WTC11 (cell line): ENCODE measurements around the gene NDOR1.

ENCODE experiments used
- OVOL2 ChIP-seq: fragments of 250-450 bp; sonication (Bioruptor Pico); IDR thresholded peaks from 2 replicates; pipeline ENCODE4 v1.9.0; 2021; ENCODE audit warnings: mild to moderate bottlenecking, borderline replicate concordance
- RELA ChIP-seq: sonication (generic); formaldehyde crosslinking; IDR thresholded peaks from 2 replicates; pipeline ENCODE4 v1.8.1; 2022; ENCODE audit warnings: missing genetic modification reagents, mild to moderate bottlenecking, borderline replicate concordance
- SP1 ChIP-seq: sonication (generic); formaldehyde crosslinking; conservative IDR thresholded peaks from 2 replicates; pipeline ENCODE4 v1.8.1; 2022; ENCODE audit warnings: missing genetic modification reagents
- TF ChIP-seq, protein P1 (sequence below): sonication (generic); formaldehyde crosslinking; IDR thresholded peaks from 2 replicates; pipeline ENCODE4 v1.8.0; 2022; ENCODE audit warnings: mild to moderate bottlenecking, missing genetic modification reagents
- TF ChIP-seq, protein P2 (sequence below): fragments of 200-600 bp; IDR thresholded peaks from 2 replicates; pipeline ENCODE4 v1.8.0; 2022; ENCODE audit warnings: antibody characterized with exemption
- TF ChIP-seq, protein P3 (sequence below): sonication (generic); formaldehyde crosslinking; IDR thresholded peaks from 2 replicates; pipeline ENCODE4 v1.8.0; 2022; ENCODE audit warnings: mild to moderate bottlenecking, missing genetic modification reagents

DNA sequence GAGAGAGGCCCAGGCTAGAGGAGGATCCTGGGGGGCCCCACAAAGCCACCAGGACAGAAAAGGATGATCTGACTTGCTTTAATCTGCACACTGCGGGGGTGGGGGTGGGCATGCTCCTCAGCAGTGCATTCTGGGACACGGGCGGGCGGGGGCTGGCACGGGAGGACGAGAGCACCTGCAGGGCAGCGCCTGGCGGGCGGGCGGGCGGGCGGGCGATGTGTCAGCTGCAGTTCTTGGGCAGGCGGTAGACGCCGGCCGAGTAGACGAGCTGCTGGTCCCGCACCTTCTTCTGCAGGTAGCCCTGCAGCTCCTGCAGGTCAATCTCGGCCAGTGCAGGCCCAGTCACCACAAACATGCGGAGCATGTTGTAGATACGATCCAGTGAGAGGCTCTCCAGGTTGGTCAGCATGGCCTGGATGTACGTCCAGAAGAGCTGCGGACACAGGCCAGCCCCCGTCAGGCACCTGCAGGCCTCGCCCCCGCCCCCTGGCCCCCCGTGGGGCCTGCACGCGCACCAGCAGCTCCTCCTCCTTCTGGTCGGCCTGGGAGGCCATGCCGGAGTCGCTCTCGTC is 30.7 kb upstream of the NDOR1 start:
- TF ChIP-seq, protein P1, sequence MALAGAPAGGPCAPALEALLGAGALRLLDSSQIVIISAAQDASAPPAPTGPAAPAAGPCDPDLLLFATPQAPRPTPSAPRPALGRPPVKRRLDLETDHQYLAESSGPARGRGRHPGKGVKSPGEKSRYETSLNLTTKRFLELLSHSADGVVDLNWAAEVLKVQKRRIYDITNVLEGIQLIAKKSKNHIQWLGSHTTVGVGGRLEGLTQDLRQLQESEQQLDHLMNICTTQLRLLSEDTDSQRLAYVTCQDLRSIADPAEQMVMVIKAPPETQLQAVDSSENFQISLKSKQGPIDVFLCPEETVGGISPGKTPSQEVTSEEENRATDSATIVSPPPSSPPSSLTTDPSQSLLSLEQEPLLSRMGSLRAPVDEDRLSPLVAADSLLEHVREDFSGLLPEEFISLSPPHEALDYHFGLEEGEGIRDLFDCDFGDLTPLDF, result no peak
- TF ChIP-seq RELA (CRISPR knock-in tag) (no peak), SP1 (CRISPR knock-in tag) (no peak), OVOL2 (no peak)
- TF ChIP-seq, protein P2, sequence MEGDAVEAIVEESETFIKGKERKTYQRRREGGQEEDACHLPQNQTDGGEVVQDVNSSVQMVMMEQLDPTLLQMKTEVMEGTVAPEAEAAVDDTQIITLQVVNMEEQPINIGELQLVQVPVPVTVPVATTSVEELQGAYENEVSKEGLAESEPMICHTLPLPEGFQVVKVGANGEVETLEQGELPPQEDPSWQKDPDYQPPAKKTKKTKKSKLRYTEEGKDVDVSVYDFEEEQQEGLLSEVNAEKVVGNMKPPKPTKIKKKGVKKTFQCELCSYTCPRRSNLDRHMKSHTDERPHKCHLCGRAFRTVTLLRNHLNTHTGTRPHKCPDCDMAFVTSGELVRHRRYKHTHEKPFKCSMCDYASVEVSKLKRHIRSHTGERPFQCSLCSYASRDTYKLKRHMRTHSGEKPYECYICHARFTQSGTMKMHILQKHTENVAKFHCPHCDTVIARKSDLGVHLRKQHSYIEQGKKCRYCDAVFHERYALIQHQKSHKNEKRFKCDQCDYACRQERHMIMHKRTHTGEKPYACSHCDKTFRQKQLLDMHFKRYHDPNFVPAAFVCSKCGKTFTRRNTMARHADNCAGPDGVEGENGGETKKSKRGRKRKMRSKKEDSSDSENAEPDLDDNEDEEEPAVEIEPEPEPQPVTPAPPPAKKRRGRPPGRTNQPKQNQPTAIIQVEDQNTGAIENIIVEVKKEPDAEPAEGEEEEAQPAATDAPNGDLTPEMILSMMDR, result no peak
- TF ChIP-seq, protein P3, sequence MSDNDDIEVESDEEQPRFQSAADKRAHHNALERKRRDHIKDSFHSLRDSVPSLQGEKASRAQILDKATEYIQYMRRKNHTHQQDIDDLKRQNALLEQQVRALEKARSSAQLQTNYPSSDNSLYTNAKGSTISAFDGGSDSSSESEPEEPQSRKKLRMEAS (CRISPR knock-in tag), result no peak
